ENCODE data around the gene BAAT.
"Not testable (repeated sequence)": the region's sequence is repeated elsewhere in the genome, so short reads cannot be mapped to it uniquely, and the experiment has no call there.

The BAAT gene

DNA sequence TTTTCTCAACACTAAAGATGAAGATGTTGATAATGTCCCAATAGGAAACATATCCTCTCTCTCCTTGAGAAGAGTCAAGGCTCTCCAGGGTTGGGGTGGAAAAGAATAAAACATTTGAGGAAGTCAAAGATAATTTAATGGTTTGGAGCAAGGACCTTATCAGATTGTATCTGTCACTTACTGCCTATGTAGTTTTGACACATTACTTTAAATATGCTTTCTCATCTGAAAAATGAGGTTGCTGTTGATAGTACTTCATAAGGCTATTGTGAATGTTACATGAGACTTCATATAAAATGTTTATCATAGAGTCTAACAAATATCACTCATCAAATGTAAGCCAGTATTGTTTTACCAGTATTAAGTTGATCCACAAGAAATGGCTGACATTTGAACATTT lies 48.7 kb downstream of the BAAT start:
- H3K4me3 ChIP-seq = no peak overlapping the region
- TF ChIP-seq, protein P1, sequence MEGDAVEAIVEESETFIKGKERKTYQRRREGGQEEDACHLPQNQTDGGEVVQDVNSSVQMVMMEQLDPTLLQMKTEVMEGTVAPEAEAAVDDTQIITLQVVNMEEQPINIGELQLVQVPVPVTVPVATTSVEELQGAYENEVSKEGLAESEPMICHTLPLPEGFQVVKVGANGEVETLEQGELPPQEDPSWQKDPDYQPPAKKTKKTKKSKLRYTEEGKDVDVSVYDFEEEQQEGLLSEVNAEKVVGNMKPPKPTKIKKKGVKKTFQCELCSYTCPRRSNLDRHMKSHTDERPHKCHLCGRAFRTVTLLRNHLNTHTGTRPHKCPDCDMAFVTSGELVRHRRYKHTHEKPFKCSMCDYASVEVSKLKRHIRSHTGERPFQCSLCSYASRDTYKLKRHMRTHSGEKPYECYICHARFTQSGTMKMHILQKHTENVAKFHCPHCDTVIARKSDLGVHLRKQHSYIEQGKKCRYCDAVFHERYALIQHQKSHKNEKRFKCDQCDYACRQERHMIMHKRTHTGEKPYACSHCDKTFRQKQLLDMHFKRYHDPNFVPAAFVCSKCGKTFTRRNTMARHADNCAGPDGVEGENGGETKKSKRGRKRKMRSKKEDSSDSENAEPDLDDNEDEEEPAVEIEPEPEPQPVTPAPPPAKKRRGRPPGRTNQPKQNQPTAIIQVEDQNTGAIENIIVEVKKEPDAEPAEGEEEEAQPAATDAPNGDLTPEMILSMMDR (IDR thresholded peaks at IDR 0.05) = no peak

DNA sequence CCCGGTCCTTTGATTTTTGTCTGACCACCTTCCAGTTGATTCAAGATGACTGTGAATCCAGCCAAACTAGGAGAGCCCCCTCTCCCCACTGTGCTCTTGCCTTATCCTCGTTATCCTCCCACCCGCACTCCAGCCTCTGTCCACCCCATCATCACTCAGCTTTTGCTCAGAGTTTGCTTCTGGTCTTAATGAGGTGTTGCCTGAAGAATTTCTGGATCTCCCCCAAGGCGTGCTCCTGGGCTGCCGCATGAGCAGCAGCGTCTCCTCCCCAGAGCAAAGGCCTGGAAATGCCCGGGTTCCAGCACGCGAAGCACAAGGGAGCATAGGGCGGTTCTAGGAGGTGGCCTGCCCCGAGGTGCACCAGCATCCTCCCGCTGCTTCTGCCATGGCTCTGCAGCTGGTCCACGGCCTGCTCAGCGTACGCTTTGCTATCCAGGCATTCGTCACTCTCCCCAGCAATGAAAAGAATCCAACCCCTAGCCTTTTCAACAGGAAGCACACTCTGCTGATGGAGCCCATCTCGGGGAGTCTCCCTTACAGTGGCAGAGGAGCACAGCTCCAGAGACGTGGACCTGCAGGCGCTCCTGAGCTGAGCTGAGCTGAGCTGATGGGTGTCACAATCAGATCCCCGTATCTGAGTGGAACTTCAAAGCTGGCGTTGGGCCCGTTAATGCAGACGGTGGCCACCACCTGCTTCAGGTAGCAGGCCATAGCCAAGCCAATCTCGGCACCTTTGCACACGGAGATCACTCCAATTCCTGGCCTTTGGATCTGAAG lies 50.7 kb downstream of the BAAT start:
- Histone ChIP-seq H3K4me3 (no peak overlapping the region), H3K27ac (no peak overlapping the region)
- TF ChIP-seq, protein P1 (IDR thresholded peaks at IDR 0.05) = no peak
- DNase-seq (ENCODE audit: low spot score) = no peak

More for the DNA sequence above, 48.7 kb downstream of the BAAT start:
- no peak for DNase-seq (ENCODE audit: low spot score)
- H3K27ac ChIP-seq = no peak overlapping the region

DNA sequence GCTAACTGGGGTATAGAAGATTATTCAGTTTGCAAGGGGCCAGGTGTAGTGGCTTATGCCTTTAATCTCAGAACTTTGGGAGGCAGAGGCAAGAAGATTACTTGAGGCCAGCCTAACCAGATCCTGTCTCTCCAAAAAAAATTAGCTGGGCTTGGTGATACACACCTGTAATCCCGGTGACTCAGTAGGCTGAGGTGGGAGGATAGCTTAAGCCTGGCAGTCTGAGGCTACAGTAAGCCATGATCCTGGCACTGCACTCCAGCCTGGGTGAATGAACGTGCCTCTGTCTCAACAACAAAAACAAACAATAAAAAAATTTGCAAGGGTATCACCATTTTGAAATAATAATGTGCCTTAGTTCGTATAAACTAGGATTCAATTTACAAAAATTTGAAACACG lies 51.3 kb downstream of the BAAT start:
- Histone ChIP-seq H3K4me3 (no peak overlapping the region), H3K27ac (no peak overlapping the region)
- TF ChIP-seq, protein P1 (IDR thresholded peaks at IDR 0.05) = no peak
- DNase-seq (ENCODE audit: low spot score) = no peak

DNA sequence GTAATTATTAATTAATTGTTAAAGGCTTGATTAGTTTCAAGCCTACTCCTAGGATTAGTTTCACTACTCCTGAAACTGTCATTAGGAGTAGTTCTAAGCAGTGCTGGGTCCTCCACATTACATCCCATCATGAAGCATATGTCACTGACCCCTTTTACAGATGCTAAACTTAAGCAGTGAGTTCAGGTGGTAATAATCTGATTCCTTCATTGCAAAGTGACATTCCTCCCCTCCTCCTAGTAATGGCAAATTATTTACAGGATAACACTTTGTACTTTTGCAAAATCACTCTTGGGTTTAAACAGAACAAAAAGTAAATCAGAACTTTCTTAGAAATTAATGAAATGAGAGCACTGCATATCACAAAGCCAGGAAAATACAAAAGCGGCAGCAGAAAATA lies 52.4 kb downstream of the BAAT start:
- Histone ChIP-seq H3K4me3 (no peak overlapping the region), H3K27ac (no peak overlapping the region)
- TF ChIP-seq, protein P1 (IDR thresholded peaks at IDR 0.05) = no peak
- no peak for DNase-seq (ENCODE audit: low spot score)

DNA sequence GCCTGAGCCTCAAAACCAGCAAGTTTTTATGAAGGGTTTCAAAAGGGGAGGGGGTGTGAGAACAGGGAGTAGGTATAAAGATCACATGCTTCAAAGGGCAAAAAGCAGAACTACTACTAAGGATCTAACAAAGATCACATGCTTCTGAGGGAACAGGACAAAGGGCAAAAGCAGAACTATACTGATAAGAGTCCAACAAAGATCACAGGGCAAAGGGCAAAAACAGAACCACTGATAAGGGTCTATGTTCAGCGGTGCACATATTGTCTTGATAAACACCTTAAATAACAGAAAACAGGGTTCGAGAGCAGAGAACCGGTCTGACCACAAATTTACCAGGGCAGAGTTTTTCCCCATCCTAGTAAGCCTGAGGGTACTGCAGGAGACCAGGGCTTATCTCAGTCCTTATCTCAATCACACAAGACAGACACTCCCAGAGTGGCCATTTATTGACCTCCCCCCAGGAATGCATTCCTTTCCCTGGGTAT lies 57.3 kb downstream of the BAAT start:
- H3K4me3 ChIP-seq; H3K27ac ChIP-seq; DNase-seq (ENCODE audit: low spot score): not testable (repeated sequence)

DNA sequence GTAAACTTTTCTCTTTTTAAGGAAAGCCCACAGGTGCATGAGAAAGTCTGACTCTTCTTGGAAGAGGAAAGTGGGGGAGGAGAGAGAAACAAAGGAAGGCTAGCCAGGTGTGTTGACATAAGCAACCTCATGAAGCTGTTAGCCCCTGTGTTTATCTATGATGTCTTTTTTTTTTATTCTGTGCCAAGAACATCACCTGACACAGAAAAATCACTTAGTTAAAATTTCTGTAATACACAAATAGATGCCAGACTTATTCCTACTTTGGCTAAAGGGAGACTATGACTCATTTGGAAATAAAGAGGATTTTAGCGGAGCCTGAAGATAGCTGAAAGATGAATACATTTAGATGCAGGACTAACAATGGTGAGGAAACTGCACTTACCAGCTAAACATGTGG lies 58.3 kb downstream of the BAAT start:
- TF ChIP-seq, protein P1 (IDR thresholded peaks at IDR 0.05) = no peak

DNA sequence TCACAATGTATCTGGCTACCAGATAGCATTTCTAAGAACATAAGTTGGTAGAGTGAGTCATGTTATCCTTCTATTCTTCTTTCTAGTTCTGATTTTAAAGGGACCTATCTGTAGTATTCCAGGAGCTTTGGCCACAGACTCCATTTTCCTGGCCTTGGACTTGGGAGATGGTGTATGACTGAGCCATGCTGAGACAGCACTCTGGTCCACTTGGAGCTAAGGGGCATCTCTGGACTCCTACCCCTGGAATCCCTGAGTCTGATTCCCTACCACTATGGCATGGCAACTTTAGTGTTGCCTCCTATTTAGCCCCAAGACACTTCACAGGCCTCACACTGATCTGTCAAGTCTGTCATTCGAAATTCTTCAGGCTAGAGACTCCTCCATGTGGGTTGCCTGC lies 58.8 kb downstream of the BAAT start:
- TF ChIP-seq, protein P1 (IDR thresholded peaks at IDR 0.05) = no peak
- no peak overlapping the region for H3K4me3 ChIP-seq
- H3K27ac ChIP-seq = no peak overlapping the region
- no peak for DNase-seq (ENCODE audit: low spot score)

More for the DNA sequence above, 58.3 kb downstream of the BAAT start:
- H3K27ac ChIP-seq = no peak overlapping the region
- H3K4me3 ChIP-seq = no peak overlapping the region
- no peak for DNase-seq (ENCODE audit: low spot score)
